H1 (cell line): ENCODE measurements around the gene IL18RAP. TPM values are rescaled to one million over a fixed set of nuclear protein-coding genes. Genes with fewer than 3 reads are reported as not detected.

Source experiments
- CTCF ChIA-PET: fragments of 300-600 bp; sonication (Branson Sonifier 250); formaldehyde crosslinking; loops from one replicate; lab custom pipeline; 2021; ENCODE audit not compliant: partially characterized antibody; lab: Charles Lee
- POLR2A ChIA-PET: fragments of 300-600 bp; sonication (Branson Sonifier 250); formaldehyde crosslinking; loops from one replicate; lab custom pipeline; 2021; ENCODE audit warnings: inconsistent platforms; ENCODE audit not compliant: partially characterized antibody; lab: Charles Lee
- DNase-seq, 2 experiments: peaks; one replicate each; pipeline versions ENCODE4 v3.0.0 to v3.0.0-alpha.2; 2010 to 2022; ENCODE audit warnings: low spot score in 2 of 2, low read depth in 1 of 2, mixed read lengths in 1 of 2
- FAIRE-seq: peaks from 2 replicates; lab custom pipeline; 2011; peaks lifted over from hg19 to GRCh38; lab: Jason Lieb, UNC
- H2AFZ ChIP-seq: 2 replicates; pipeline ENCODE4 v1.8.1; 2012; ENCODE audit warnings: low read length, inconsistent platforms
- H2AK5ac ChIP-seq: 2 replicates; pipeline ENCODE4 v1.6.1; 2013; ENCODE audit warnings: low read depth, low read length
- H2BK120ac ChIP-seq: replicated peaks from 2 replicates; pipeline ENCODE3; 2013; ENCODE audit warnings: low read depth, low read length, inconsistent platforms
- H2BK12ac ChIP-seq: 2 replicates; pipeline ENCODE4 v1.6.1; 2013; ENCODE audit warnings: low read depth, low read length
- H2BK15ac ChIP-seq: 2 replicates; pipeline ENCODE4 v1.6.1; 2013; ENCODE audit warnings: low read length
- H2BK20ac ChIP-seq: 2 replicates; pipeline ENCODE4 v1.6.1; 2013; ENCODE audit warnings: low read length
- H2BK5ac ChIP-seq: 2 replicates; pipeline ENCODE4 v1.6.1; 2013; ENCODE audit warnings: low read depth, low read length
- H3K14ac ChIP-seq: 2 replicates; pipeline ENCODE4 v1.6.1; 2013; ENCODE audit warnings: inconsistent platforms; ENCODE audit not compliant: insufficient read length
- H3K18ac ChIP-seq: 2 replicates; pipeline ENCODE4 v1.6.1; 2013; ENCODE audit warnings: low read length; ENCODE audit errors: extremely low read depth
- H3K23ac ChIP-seq: 2 replicates; pipeline ENCODE4 v1.6.1; 2013; ENCODE audit warnings: inconsistent platforms; ENCODE audit not compliant: insufficient read length
- H3K23me2 ChIP-seq: 2 replicates; pipeline ENCODE4 v1.6.1; 2013; ENCODE audit warnings: low read depth, low read length
- H3K27ac ChIP-seq: 2 replicates; pipeline ENCODE4 v1.6.1; 2011; ENCODE audit warnings: low read depth, low read length, inconsistent platforms
- H3K27me3 ChIP-seq, 4 experiments: replicated peaks in 1 of 4; 1 replicate in 1 of 4; 2 replicates in 3 of 4; pipeline versions ENCODE4 v1.6.1 to v1.8.1; 2011 to 2013; ENCODE audit warnings: low read length in 3 of 4, mild to moderate bottlenecking in 3 of 4, inconsistent platforms in 2 of 4, mixed read lengths in 2 of 4, moderate library complexity in 1 of 4; ENCODE audit not compliant: control insufficient read depth in 3 of 4, insufficient read depth in 3 of 4; ENCODE audit errors: extremely low read depth in 1 of 4
- H3K36me3 ChIP-seq, 4 experiments: 2 replicates each; pipeline versions ENCODE4 v1.6.1 to v1.8.1; 2011 to 2013; ENCODE audit warnings: mild to moderate bottlenecking in 4 of 4, low read length in 3 of 4, moderate library complexity in 2 of 4, control low read depth in 1 of 4, inconsistent platforms in 1 of 4; ENCODE audit not compliant: insufficient read depth in 4 of 4, control insufficient read depth in 2 of 4
- H3K4ac ChIP-seq: replicated peaks from 2 replicates; pipeline ENCODE3; 2013; ENCODE audit warnings: low read length, low read depth, mixed read lengths, inconsistent platforms; ENCODE audit not compliant: insufficient read length
- H3K4me1 ChIP-seq, 4 experiments: replicated peaks in 1 of 4; 1 replicate in 1 of 4; 2 replicates in 3 of 4; pipeline versions ENCODE4 v1.6.1 to v1.8.1; 2011 to 2013; ENCODE audit warnings: low read length in 3 of 4, inconsistent platforms in 2 of 4, mixed read lengths in 1 of 4; ENCODE audit not compliant: insufficient read depth in 4 of 4, control insufficient read depth in 3 of 4
- H3K4me2 ChIP-seq, 2 experiments: 2 replicates each; pipeline versions ENCODE4 v1.6.1 to v1.8.1; 2011 to 2013; ENCODE audit warnings: low read depth in 2 of 2, low read length in 2 of 2, control low read depth in 1 of 2, inconsistent platforms in 1 of 2, mild to moderate bottlenecking in 1 of 2; ENCODE audit not compliant: insufficient read depth in 1 of 2
- H3K4me3 ChIP-seq, 4 experiments: fragments of 200-600, 300-600 bp in 1 of 4; sonication (generic), shearing (Covaris generic), sonication (Bioruptor Twin) in 1 of 4; 2 replicates each; pipeline versions ENCODE4 v1.5.1 to v1.8.1; 2011 to 2016; ENCODE audit warnings: low read length in 4 of 4, low read depth in 3 of 4, control low read depth in 2 of 4, inconsistent platforms in 2 of 4, mild to moderate bottlenecking in 2 of 4, mixed read lengths in 1 of 4, moderate library complexity in 1 of 4; ENCODE audit not compliant: insufficient read depth in 2 of 4; ENCODE audit errors: extremely low read depth in 1 of 4
- H3K56ac ChIP-seq: replicated peaks from 2 replicates; pipeline ENCODE3; 2013; ENCODE audit warnings: low read depth, mild to moderate bottlenecking, mixed read lengths, low read length, inconsistent platforms; ENCODE audit not compliant: insufficient read length
- H3K79me1 ChIP-seq: 2 replicates; pipeline ENCODE4 v1.6.1; 2013; ENCODE audit warnings: low read depth, low read length, control low read depth
- H3K79me2 ChIP-seq, 2 experiments: 2 replicates each; pipeline versions ENCODE4 v1.6.1 to v1.8.1; 2012 to 2013; ENCODE audit warnings: low read length in 2 of 2, mild to moderate bottlenecking in 2 of 2, inconsistent platforms in 1 of 2; ENCODE audit not compliant: insufficient read depth in 2 of 2, control insufficient read depth in 1 of 2
- H3K9ac ChIP-seq, 4 experiments: replicated peaks in 1 of 4; 1 replicate in 1 of 4; 2 replicates in 3 of 4; pipeline versions ENCODE4 v1.6.1 to v1.8.1; 2011 to 2013; ENCODE audit warnings: low read depth in 3 of 4, low read length in 3 of 4, control low read depth in 2 of 4, mild to moderate bottlenecking in 2 of 4, moderate library complexity in 2 of 4, inconsistent platforms in 1 of 4; ENCODE audit errors: extremely low read depth in 1 of 4
- H3K9me3 ChIP-seq, 2 experiments: 2 replicates each; pipeline versions ENCODE4 v1.6.1 to v1.8.1; 2012 to 2013; ENCODE audit warnings: mild to moderate bottlenecking in 2 of 2, moderate library complexity in 2 of 2, control low read depth in 1 of 2, inconsistent platforms in 1 of 2, low read depth in 1 of 2, low read length in 1 of 2, mixed read lengths in 1 of 2; ENCODE audit not compliant: insufficient read depth in 2 of 2
- H4K20me1 ChIP-seq, 2 experiments: replicated peaks in 1 of 2; 2 replicates each; pipeline versions ENCODE3 to v1.8.1; 2011 to 2013; ENCODE audit warnings: inconsistent platforms in 2 of 2, low read length in 2 of 2, mild to moderate bottlenecking in 1 of 2; ENCODE audit not compliant: insufficient read depth in 2 of 2, control insufficient read depth in 1 of 2
- H4K5ac ChIP-seq: 2 replicates; pipeline ENCODE4 v1.6.1; 2013; ENCODE audit warnings: low read length, low read depth, mixed read lengths, inconsistent platforms; ENCODE audit not compliant: insufficient read length
- H4K8ac ChIP-seq: 2 replicates; pipeline ENCODE4 v1.8.0; 2013; ENCODE audit warnings: mild to moderate bottlenecking, moderate library complexity, low read length, inconsistent platforms; ENCODE audit not compliant: insufficient read depth; ENCODE audit errors: extremely low read depth
- H4K91ac ChIP-seq: replicated peaks from 2 replicates; pipeline ENCODE3; 2013; ENCODE audit warnings: low read length, mixed read lengths, inconsistent platforms; ENCODE audit not compliant: insufficient read length
- BRCA1 ChIP-seq: IDR thresholded peaks from 2 replicates; pipeline ENCODE4 v1.6.1; 2012; ENCODE audit warnings: low read depth, low read length, improper control_type of control experiment
- CBX8 ChIP-seq: fragments of 300-800, 300-1000 bp; sonication (generic); IDR thresholded peaks from 2 replicates; pipeline ENCODE4 v1.7.1; 2016; ENCODE audit warnings: low read depth, low read length, borderline replicate concordance
- CTBP2 ChIP-seq: IDR thresholded peaks from 2 replicates; pipeline ENCODE4 v1.7.0; 2011; ENCODE audit warnings: borderline replicate concordance, mild to moderate bottlenecking, moderate library complexity, mixed read lengths, low read length; ENCODE audit not compliant: insufficient read depth, insufficient read length
- GABPA ChIP-seq: IDR thresholded peaks from 2 replicates; pipeline ENCODE4 v1.6.1; 2011; ENCODE audit warnings: mild to moderate bottlenecking, low read length, moderate library complexity, borderline replicate concordance; ENCODE audit not compliant: insufficient read depth
- GTF2F1 ChIP-seq: IDR thresholded peaks from 2 replicates; pipeline ENCODE4 v1.6.1; 2012; ENCODE audit warnings: low read depth, low read length, improper control_type of control experiment, borderline replicate concordance
- POLR2A ChIP-seq, 2 experiments: IDR thresholded peaks; 1 replicate in 1 of 2; 2 replicates in 1 of 2; pipeline ENCODE4 v1.6.1; 2011; ENCODE audit warnings: low read depth in 2 of 2, low read length in 2 of 2, mild to moderate bottlenecking in 2 of 2; ENCODE audit errors: control extremely low read depth in 1 of 2
- POU5F1 ChIP-seq: IDR thresholded peaks from 2 replicates; pipeline ENCODE4 v1.6.1; 2011; ENCODE audit warnings: low read depth, mild to moderate bottlenecking, low read length, moderate library complexity
- RFX5 ChIP-seq: IDR thresholded peaks from 2 replicates; pipeline ENCODE4 v1.6.1; 2011; ENCODE audit warnings: low read depth, low read length, improper control_type of control experiment, borderline replicate concordance
- SIRT6 ChIP-seq: IDR thresholded peaks from one replicate; pipeline ENCODE4 v1.7.1; 2012; ENCODE audit warnings: low read length, inconsistent platforms
- SP1 ChIP-seq: IDR thresholded peaks from 2 replicates; pipeline ENCODE4 v1.6.1; 2011; ENCODE audit warnings: low read depth, low read length
- SP2 ChIP-seq: IDR thresholded peaks from 2 replicates; pipeline ENCODE4 v1.6.1; 2012; ENCODE audit warnings: mild to moderate bottlenecking, low read length, inconsistent platforms
- SUZ12 ChIP-seq: fragments of 200-600 bp; sonication (generic); IDR thresholded peaks from 2 replicates; pipeline ENCODE4 v1.6.1; 2012; ENCODE audit warnings: mild to moderate bottlenecking, inconsistent platforms, low read length, moderate library complexity, mixed read lengths
- TAF1 ChIP-seq: IDR thresholded peaks from 2 replicates; pipeline ENCODE4 v1.6.1; 2011; ENCODE audit warnings: mild to moderate bottlenecking, low read depth, low read length
- TBP ChIP-seq: IDR thresholded peaks from 2 replicates; pipeline ENCODE4 v1.6.1; 2011; ENCODE audit warnings: low read depth, low read length, improper control_type of control experiment
- TCF12 ChIP-seq: IDR thresholded peaks from 2 replicates; pipeline ENCODE4 v1.6.1; 2011; ENCODE audit warnings: low read depth, mild to moderate bottlenecking, low read length
- WGBS, 2 experiments: shearing (Covaris generic) in 1 of 2; methylation state at CpG; one replicate each; pipeline versions ENCODE4 v1.1.6 to v1.1.7; 2013 to 2015; ENCODE audit warnings: low lambda C conversion rate in 2 of 2, mixed read lengths in 2 of 2, inconsistent platforms in 1 of 2, low coverage in 1 of 2, missing lambda C conversion rate in 1 of 2; ENCODE audit not compliant: insufficient replicate concordance in 2 of 2, insufficient coverage in 1 of 2, insufficient read length in 1 of 2; ENCODE audit errors: extremely low coverage in 1 of 2, missing lambda C conversion rate in 1 of 2; 5-methylcytosine and 5-hydroxymethylcytosine counted together
- polyA plus RNA-seq, 7 experiments: library from polyadenylated mRNA; depleted of rRNA in 3 of 7; stranded (reverse) in 5 of 7; unstranded in 2 of 7; fragments of >200 nt in 5 of 7; fragments of 200-250 nt in 2 of 7; gene quantifications; 1 replicate in 5 of 7; 2 replicates in 1 of 7; 4 replicates in 1 of 7; pipeline versions ENCODE4 v1.2.1 to v1.2.3, GENCODE V29; 2011 to 2013; ENCODE audit warnings: missing spikeins in 2 of 7, mixed read lengths in 2 of 7
- total RNA-seq: library from RNA; stranded (reverse); fragmentation: NEBNext Ultra II Directional; extraction: Animal tissue kit (Norgen Biotek cat#: 25700); gene quantifications from 2 replicates; pipeline ENCODE4 v1.2.1, GENCODE V29; 2021
- TF ChIP-seq, protein P1 (sequence below): IDR thresholded peaks from 2 replicates; pipeline ENCODE4 v1.6.1; 2011; ENCODE audit warnings: low read depth, mild to moderate bottlenecking, low read length; ENCODE audit not compliant: insufficient read depth

Gene IL18RAP
- total and polyA plus RNA-seq, 2 of the 8 experiments (the other 6 are each of a cell fraction or from before 2014, with no cell fraction given): not detected

DNA sequence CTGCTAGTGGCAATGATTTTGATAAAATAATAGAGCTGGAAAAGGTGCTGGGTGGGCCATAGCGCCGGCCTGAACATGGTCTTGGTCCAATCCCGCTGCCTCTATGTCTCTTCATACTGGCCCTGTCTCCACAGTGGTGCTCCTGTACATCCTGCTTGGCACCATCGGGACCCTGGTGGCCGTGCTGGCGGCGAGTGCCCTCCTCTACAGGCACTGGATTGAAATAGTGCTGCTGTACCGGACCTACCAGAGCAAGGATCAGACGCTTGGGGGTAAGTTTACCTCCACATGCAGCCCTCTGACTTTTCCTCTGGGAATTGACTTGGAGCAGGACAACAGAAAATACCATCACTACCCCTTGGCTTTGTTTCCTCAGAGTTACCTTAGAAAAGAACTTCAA is 24.0 kb downstream of the IL18RAP start:
- Histone ChIP-seq H2BK12ac (no peak overlapping the region), H4K8ac (no peak overlapping the region), H3K4ac (no peak overlapping the region), H2BK20ac (no peak overlapping the region), H4K20me1 (no peaks in the 10 kb centered on the region), H2AK5ac (no peak overlapping the region), H3K9ac (no peak overlapping the region), H3K23me2 (no peaks in the 10 kb centered on the region), H2AFZ (no peak overlapping the region), H3K27me3 (no peaks in the 10 kb centered on the region), H3K79me1 (no peaks in the 10 kb centered on the region), H3K14ac (no peak overlapping the region), H3K18ac (no peak overlapping the region), H3K4me3 (no peak overlapping the region), H4K91ac (no peak overlapping the region), H3K4me1 (peaks cover 0 to 3% (median 0%) of the 10 kb centered on the region in 4 experiments; a peak in 1 of 7 replicates), H2BK120ac (no peak overlapping the region), H2BK5ac (no peak overlapping the region), H3K27ac (no peak overlapping the region), H3K23ac (no peak overlapping the region), H3K56ac (no peak overlapping the region), H3K4me2 (no peak overlapping the region), H3K36me3 (no peaks in the 10 kb centered on the region), H3K79me2 (no peaks in the 10 kb centered on the region), H4K5ac (no peak overlapping the region), H2BK15ac (no peak overlapping the region), H3K9me3 (no peaks in the 10 kb centered on the region; a peak in 1 of 4 replicates)
- POLR2A ChIA-PET: no interaction called here
- FAIRE-seq (no peak), DNase-seq (no peak)
- CTCF ChIA-PET: interaction anchor here (1.5 to 3.3 kb wide), 5 partner anchors 34 to 563 kb away, joined by 3 to 24 read pairs (median 5); no protein-coding TSS in a partner anchor
- WGBS, 2 experiments: 97% methylated on average over 9 of the region's 9 CpGs; no CpG with 5 or more reads in 1 of the 2 experiments
- TF ChIP-seq CTBP2 (no peak), GTF2F1 (no peak), POU5F1 (no peak), BRCA1 (no peak), TCF12 (no peak), SIRT6 (no peak), POLR2A (IDR thresholded peaks at IDR 0.05; ENCODE audit: control extremely low read depth in 1 of 2, low read depth in 2 of 2, low read length in 2 of 2) (no peak), TAF1 (no peak), SUZ12 (no peak), SP1 (no peak), RFX5 (no peak), SP2 (no peak), TBP (no peak), CBX8 (no peak), GABPA (no peak)
- TF ChIP-seq, protein P1, sequence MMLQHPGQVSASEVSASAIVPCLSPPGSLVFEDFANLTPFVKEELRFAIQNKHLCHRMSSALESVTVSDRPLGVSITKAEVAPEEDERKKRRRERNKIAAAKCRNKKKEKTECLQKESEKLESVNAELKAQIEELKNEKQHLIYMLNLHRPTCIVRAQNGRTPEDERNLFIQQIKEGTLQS: no peak
